Measurements from ENCODE around the gene KCNH4.
A peak's percentile ranks its signal among the peaks of the same experiment; 100 is the strongest.

KCNH4 gene

GRCh38 chr17:42199416-42200011 is 18.6 kb upstream of the KCNH4 start:
- H3K27ac ChIP-seq, result peak overlapping the region in 9 of 11 experiments; percentile 8 to 83 (median 63); a peak in 13 of 22 replicates
- peak overlapping the region in 4 of 11 experiments; percentile 64 to 84 (median 73); a peak in 6 of 22 replicates for H3K4me2 ChIP-seq
- peaks cover 16 to 32% (median 19%) of the 10 kb centered on the region in 10 experiments; a peak in 19 of 20 replicates for H3K4me1 ChIP-seq
- H3K36me3 ChIP-seq, result peaks cover 35 to 51% (median 48%) of the 10 kb centered on the region in 11 experiments
- TF ChIP-seq Cebpa-rat (IDR thresholded peaks at IDR 0.05), result no peak
- no peaks in the 10 kb centered on the region for H3K27me3 ChIP-seq
- no peaks in the 10 kb centered on the region for H3K9me3 ChIP-seq (replicated peaks in 1 of 11)
- H3K9ac ChIP-seq, result peak overlapping the region in 7 of 11 experiments; percentile 14 to 72 (median 40); a peak in 12 of 22 replicates
- no peak overlapping the region for H3K4me3 ChIP-seq
- H4K20me1 ChIP-seq, result no peaks in the 10 kb centered on the region; a peak in 1 of 22 replicates

DNA sequence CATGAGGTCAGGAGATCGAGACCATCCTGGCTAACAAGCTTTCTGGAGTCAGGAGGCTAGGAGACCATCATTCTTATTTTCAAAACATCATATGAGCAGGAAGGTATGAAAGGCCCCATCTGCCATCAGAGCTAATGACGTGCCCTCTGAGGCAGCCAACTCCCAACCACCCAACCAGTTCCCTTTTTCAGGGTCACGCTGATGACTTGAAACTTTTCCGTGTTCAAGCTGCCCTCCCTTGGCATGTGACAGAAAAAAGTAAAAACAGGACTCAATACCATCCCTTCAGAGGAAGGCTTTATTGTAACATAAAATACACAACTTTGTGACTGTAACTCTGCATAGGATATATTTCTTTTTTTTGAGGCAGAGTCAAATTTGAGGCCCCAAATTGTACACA is 18.0 kb upstream of the KCNH4 start:
- Histone ChIP-seq H3K9me3 (replicated peaks in 1 of 11) (no peaks in the 10 kb centered on the region), H3K4me1 (peaks cover 20 to 33% (median 21%) of the 10 kb centered on the region in 10 experiments), H3K4me3 (no peak overlapping the region), H3K4me2 (peak overlapping the region in 10 of 11 experiments; percentile 10 to 84 (median 53); a peak in 13 of 22 replicates), H3K27ac (peak overlapping the region in 9 of 11 experiments; percentile 8 to 83 (median 63); a peak in 16 of 22 replicates), H3K9ac (peak overlapping the region in 6 of 11 experiments; percentile 18 to 72 (median 32); a peak in 11 of 22 replicates), H3K36me3 (peaks cover 29 to 45% (median 42%) of the 10 kb centered on the region in 11 experiments), H4K20me1 (no peaks in the 10 kb centered on the region; a peak in 1 of 22 replicates), H3K27me3 (no peaks in the 10 kb centered on the region)
- no peak for TF ChIP-seq Cebpa-rat (IDR thresholded peaks at IDR 0.05)

DNA sequence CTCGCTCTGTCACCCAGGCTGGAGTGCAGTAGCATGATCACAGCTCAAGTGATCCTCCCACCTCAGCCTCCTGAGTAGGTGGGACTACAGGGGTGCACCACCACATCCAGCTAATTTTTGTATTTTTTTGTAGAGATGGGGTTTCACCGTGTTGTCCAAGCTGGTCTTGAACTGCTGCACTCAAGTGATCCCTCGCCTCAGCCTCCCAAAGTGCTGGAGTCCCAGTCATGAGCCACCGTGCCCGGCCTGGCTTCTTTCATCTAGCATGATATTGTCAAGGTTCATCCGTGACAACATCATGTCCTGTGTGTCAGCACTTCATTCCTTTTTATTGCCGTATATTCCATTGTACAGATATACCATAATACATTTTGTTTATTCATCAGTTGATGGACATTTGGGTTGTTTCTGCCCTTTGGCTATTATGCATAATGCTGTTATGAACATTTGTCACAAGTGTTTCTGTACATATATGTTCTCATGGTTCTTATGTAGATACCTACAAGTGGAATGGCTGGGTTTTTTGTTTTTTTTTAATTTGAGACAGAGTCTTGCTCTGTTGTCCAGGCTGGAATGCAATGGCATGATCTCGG is 16.7 kb upstream of the KCNH4 start:
- Histone ChIP-seq H3K9ac (no peak overlapping the region), H3K27me3 (no peaks in the 10 kb centered on the region), H3K27ac (no peak overlapping the region), H3K4me2 (no peak overlapping the region; a peak in 1 of 22 replicates), H3K4me3 (no peak overlapping the region), H3K36me3 (peaks cover 17 to 33% (median 30%) of the 10 kb centered on the region in 11 experiments), H3K4me1 (peaks cover 32 to 45% (median 34%) of the 10 kb centered on the region in 10 experiments), H4K20me1 (no peaks in the 10 kb centered on the region), H3K9me3 (replicated peaks in 1 of 11) (no peaks in the 10 kb centered on the region)
- no peak for TF ChIP-seq Cebpa-rat (IDR thresholded peaks at IDR 0.05)

DNA sequence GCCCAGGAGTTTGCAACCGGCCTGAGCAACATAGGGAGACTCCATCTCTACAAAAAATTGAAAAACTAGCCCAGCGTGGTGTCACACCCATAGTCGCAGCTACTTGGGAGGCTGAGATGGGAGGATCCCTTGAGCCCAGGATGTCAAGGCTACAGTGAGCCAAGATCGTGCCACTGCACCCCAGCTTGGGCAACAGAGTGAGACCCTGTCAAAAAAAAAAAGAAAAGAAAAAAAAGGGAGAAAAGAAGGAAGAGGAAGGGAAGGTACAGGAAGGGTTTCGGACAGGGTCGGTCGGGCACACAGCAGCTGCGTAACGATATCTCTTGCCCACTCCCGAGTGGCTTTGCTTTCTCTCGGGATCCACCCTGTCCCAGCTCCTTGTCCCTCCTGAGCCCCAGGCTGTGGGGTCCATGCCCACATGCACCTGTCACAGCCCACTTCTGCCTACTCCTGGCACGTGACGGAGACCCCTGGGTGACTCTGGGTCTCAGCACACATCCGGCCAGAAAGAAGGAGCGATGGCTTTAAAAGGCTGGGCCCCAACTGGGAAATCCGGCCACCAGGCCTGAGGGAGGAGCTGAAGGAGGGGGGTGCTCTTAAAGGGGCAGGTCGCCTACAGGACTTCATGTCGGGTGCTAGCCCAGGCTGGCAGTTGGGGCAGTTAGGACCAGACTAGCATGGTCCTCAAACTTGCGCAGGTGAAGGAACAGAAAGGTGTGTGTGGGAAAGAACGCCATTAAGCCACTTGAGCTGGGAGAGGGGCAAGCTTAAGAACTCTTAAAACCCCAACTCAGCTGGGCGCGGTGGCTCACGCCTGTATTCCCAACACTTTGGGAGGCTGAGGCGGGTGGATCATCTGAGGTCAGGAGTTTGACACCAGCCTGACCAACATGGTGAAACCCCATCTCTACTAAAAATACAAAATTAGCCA is 13.3 kb upstream of the KCNH4 start, which contains the start of gene GHDC:
Gene GHDC (minus strand): TSS at position 526 of the 931 bp plus-strand sequence. CDS start 913 bp downstream, outside the sequence.
- H3K4me2 ChIP-seq, result peak within 1 kb of the TSS; percentile 78 to 100 (median 96)
- H3K9me3 ChIP-seq (replicated peaks in 1 of 11), result no peaks in the 10 kb centered on the region
- H3K27me3 ChIP-seq, result no peaks in the 10 kb centered on the region
- peaks cover 0 to 13% (median 0%) of the 10 kb centered on the region in 11 experiments; a peak in 3 of 22 replicates for H3K36me3 ChIP-seq
- peak within 1 kb of the TSS; percentile 67 to 84 (median 70) for H3K4me3 ChIP-seq
- TF ChIP-seq Cebpa-rat (IDR thresholded peaks at IDR 0.05), result no peak
- peaks cover 42 to 61% (median 56%) of the 10 kb centered on the region in 10 experiments for H3K4me1 ChIP-seq
- no peaks in the 10 kb centered on the region for H4K20me1 ChIP-seq
- peak within 1 kb of the TSS; percentile 75 to 89 (median 82) for H3K27ac ChIP-seq
- peak within 1 kb of the TSS; percentile 71 to 89 (median 81) for H3K9ac ChIP-seq

DNA sequence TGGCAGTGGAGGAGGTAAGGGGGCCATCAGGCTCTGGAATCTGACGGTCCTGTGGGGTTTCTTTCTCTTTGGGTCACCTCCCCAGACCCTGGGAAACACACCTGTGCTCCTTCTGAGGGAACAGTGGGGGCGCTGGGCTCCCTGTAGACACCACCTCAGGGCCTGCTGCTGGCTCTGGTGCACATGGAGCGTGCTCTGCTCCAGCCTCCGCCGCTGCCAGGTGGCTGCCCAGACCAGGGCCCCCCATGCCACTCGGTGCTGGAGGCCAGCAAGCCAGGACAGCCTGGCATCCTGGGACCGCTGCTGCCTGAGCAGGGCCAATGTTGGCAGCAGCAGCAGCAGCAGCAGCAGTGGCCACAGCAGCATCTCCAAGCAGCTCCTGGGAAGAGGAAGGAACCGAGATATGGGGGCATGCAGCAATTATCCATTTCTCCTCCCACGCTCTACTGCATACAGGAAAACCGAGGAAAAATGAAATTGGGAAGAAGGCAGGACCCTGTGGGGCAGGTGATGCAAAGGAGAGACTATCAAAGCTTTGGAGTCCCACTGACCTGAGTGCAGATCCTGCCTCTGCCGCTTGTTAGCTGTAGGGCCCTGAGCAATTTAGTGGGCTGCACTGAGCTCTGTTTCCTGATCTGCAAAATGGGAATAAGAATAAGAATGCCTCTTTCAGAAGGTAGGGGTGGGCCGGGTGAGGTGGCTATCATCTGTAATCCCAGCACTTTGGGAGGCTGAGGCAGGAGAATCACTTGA is 12.4 kb upstream of the KCNH4 start:
- H3K4me1 ChIP-seq, result peaks cover 33 to 59% (median 53%) of the 10 kb centered on the region in 10 experiments
- no peak for TF ChIP-seq Cebpa-rat (IDR thresholded peaks at IDR 0.05)
- H3K27ac ChIP-seq, result peak overlapping the region; percentile 75 to 89 (median 82)
- H4K20me1 ChIP-seq, result no peaks in the 10 kb centered on the region
- H3K9ac ChIP-seq, result peak overlapping the region; percentile 71 to 89 (median 81)
- no peaks in the 10 kb centered on the region for H3K27me3 ChIP-seq
- peak overlapping the region; percentile 78 to 100 (median 96) for H3K4me2 ChIP-seq
- H3K36me3 ChIP-seq, result peaks cover 0 to 13% (median 0%) of the 10 kb centered on the region in 11 experiments; a peak in 3 of 22 replicates
- H3K9me3 ChIP-seq (replicated peaks in 1 of 11), result no peaks in the 10 kb centered on the region
- H3K4me3 ChIP-seq, result peak overlapping the region; percentile 67 to 84 (median 70)

GRCh38 chr17:42192189-42193126 is 11.5 kb upstream of the KCNH4 start:
- Histone ChIP-seq H4K20me1 (no peaks in the 10 kb centered on the region), H3K4me3 (peak overlapping the region; percentile 67 to 84 (median 70); a peak in 13 of 20 replicates), H3K9ac (peak overlapping the region; percentile 22 to 89 (median 81); a peak in 15 of 22 replicates), H3K27ac (peak overlapping the region in 8 of 11 experiments; percentile 11 to 89 (median 78); a peak in 12 of 22 replicates), H3K9me3 (replicated peaks in 1 of 11) (no peaks in the 10 kb centered on the region), H3K4me2 (peak overlapping the region; percentile 78 to 100 (median 96)), H3K36me3 (peaks cover 0 to 13% (median 0%) of the 10 kb centered on the region in 11 experiments; a peak in 3 of 22 replicates), H3K4me1 (peaks cover 27 to 59% (median 52%) of the 10 kb centered on the region in 10 experiments), H3K27me3 (no peaks in the 10 kb centered on the region)
- no peak for TF ChIP-seq Cebpa-rat (IDR thresholded peaks at IDR 0.05)

DNA sequence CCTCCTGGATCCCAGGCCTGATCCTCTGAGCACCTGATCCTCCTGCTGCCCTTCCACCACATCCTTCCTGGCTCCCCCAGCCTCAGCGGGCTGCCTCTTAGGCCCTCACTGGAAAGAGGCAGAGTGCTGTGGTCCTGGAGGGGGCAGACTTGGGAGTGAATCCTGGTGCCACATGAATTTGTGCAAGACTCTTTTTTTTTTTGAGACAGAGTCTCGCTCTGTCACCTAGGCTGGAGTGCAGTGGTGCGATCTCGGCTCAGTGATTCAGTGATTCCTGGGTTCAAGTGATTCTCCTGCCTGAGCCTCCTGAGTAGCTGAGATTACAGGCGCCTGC is 10.3 kb upstream of the KCNH4 start:
- H3K36me3 ChIP-seq, result peaks cover 0 to 13% (median 0%) of the 10 kb centered on the region in 11 experiments; a peak in 3 of 22 replicates
- H3K4me3 ChIP-seq, result no peak overlapping the region
- H4K20me1 ChIP-seq, result no peaks in the 10 kb centered on the region
- H3K27me3 ChIP-seq, result no peaks in the 10 kb centered on the region
- H3K9me3 ChIP-seq (replicated peaks in 1 of 11), result no peaks in the 10 kb centered on the region
- H3K4me1 ChIP-seq, result peaks cover 37 to 65% (median 56%) of the 10 kb centered on the region in 10 experiments
- no peak overlapping the region for H3K27ac ChIP-seq
- H3K9ac ChIP-seq, result 0 out of 22 replicates have a peak overlapping the region, but pooled peaks of 1 of the 11 experiments have one; percentile 41
- peak overlapping the region in 4 of 11 experiments; percentile 8 to 43 (median 26); a peak in 6 of 22 replicates for H3K4me2 ChIP-seq
- TF ChIP-seq Cebpa-rat (IDR thresholded peaks at IDR 0.05), result no peak

Measured in BLaER1 treated with 17β-estradiol and CSF1 and Interleukin-3, amounts not matched to agents 10 nM and 100 nM (cell line).